ENCODE data around the gene NUP62.

NUP62 gene

GRCh38 chr19:49889687-49890348, 39.5 kb downstream of the NUP62 start:
- TF ChIP-seq ZNF8 (CRISPR knock-in tag; IDR thresholded peaks at IDR 0.05) = no peak
- TF ChIP-seq ZNF70 (CRISPR knock-in tag; IDR thresholded peaks at IDR 0.05) = no peak
- TF ChIP-seq ZFP30 (CRISPR knock-in tag; IDR thresholded peaks at IDR 0.05) = no peak
- TF ChIP-seq CSDC2 (CRISPR knock-in tag; IDR thresholded peaks at IDR 0.05) = no peak
- no peak for TF ChIP-seq ESRRG (CRISPR knock-in tag; IDR thresholded peaks at IDR 0.05)
- TF ChIP-seq PATZ1 (CRISPR knock-in tag; IDR thresholded peaks at IDR 0.05; ENCODE audit: borderline replicate concordance) = no peak
- TF ChIP-seq OSR1 (CRISPR knock-in tag; IDR thresholded peaks at IDR 0.05) = no peak
- TF ChIP-seq SNAI2 (CRISPR knock-in tag; IDR thresholded peaks at IDR 0.05) = no peak
- peak; percentile 42 for ATAC-seq

DNA sequence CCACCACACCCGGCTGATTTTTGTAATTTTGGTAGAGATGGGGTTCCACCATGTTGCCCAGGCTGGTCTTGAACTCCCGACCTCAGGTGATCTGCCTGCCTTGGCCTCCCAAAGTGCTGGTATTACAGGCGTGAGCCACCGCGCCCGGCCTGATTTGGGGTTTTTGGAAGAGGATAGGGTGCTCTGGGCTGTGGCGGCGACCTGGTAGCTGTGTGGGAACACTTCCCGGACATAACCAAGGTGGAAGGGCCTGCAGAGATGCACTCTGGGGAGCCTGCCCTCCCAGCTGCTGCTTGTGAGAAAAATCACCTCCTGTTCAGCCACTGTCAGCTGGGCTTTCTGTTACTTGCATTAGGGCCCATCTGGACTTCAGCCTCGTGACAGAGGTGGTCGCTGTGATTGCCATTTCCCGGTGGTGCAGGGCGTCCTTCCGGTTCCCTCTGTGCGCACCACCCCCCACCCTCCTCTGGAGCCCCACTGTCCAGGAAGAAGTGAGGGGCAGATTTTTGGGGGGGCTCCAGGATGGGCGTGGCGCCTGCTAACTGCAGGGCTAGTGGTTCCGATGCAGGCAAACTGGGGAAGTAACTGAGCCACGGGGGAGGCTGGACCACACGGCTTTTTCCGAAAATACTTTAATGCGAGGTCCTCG, 40.1 kb downstream of the NUP62 start:
- TF ChIP-seq SNAI2 (CRISPR knock-in tag; IDR thresholded peaks at IDR 0.05) (no peak), PATZ1 (CRISPR knock-in tag; IDR thresholded peaks at IDR 0.05; ENCODE audit: borderline replicate concordance) (no peak), GLIS3 (CRISPR knock-in tag; IDR thresholded peaks at IDR 0.05) (no peak), ZFP3 (CRISPR knock-in tag; IDR thresholded peaks at IDR 0.05) (no peak), ISL1 (CRISPR knock-in tag; IDR thresholded peaks at IDR 0.05) (no peak), ZNF8 (CRISPR knock-in tag; IDR thresholded peaks at IDR 0.05) (no peak)
- ATAC-seq = no peak

- TF ChIP-seq, protein P1, sequence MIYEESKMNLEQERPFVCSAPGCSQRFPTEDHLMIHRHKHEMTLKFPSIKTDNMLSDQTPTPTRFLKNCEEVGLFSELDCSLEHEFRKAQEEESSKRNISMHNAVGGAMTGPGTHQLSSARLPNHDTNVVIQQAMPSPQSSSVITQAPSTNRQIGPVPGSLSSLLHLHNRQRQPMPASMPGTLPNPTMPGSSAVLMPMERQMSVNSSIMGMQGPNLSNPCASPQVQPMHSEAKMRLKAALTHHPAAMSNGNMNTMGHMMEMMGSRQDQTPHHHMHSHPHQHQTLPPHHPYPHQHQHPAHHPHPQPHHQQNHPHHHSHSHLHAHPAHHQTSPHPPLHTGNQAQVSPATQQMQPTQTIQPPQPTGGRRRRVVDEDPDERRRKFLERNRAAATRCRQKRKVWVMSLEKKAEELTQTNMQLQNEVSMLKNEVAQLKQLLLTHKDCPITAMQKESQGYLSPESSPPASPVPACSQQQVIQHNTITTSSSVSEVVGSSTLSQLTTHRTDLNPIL (CRISPR knock-in tag; IDR thresholded peaks at IDR 0.05; ENCODE audit: low read depth) = no peak
- ATAC-seq = no peak
Observed at GRCh38 chr19:49888510-49888824, 40.8 kb downstream of the NUP62 start.

DNA sequence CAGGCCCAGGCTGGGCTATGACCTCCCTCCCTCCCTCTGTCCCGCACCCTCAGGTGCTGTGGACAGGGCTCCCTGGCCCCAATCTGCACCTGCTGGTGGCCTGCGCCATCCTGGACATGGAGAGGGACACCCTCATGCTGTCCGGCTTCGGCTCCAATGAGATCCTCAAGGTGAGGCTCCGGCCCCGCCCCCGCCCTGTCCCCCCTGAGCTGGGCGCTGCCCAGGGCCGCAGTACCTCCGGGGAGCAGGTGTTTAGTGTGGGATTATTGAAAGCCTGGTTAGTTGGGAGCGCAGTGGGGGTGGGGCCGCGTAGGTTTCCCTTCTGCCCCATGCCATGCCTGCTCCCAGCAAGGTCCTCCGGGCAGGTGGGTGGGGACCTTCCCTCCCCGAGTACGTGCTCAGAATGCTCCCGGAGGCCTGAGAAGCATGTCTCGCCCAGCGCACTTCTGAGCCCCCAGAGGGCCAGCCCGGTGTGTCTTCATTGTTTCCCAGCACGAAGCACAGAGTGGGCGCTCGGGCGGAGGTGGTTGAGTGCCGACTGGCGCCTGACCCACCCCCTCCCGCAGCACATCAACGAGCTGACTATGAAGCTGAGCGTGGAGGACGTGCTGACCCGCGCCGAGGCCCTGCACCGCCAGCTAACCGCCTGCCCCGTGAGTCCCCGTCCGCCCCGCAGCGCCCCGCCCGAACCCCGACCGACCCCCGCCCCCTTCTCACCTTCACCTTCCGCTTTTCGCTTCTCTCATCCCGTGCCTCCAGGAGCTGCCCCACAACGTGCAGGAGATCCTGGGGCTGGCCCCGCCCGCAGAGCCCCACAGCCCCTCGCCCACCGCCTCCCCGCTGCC, 41.4 kb downstream of the NUP62 start:
- no peak for ATAC-seq
- TF ChIP-seq POU6F1 (CRISPR knock-in tag; IDR thresholded peaks at IDR 0.05; ENCODE audit: borderline replicate concordance, low read depth) = no peak
- no peak for TF ChIP-seq ZNF70 (CRISPR knock-in tag; IDR thresholded peaks at IDR 0.05)
- TF ChIP-seq PPARA (CRISPR knock-in tag; IDR thresholded peaks at IDR 0.05; ENCODE audit: borderline replicate concordance) = no peak

- ATAC-seq = no peak
- TF ChIP-seq PATZ1 (CRISPR knock-in tag; IDR thresholded peaks at IDR 0.05; ENCODE audit: borderline replicate concordance) (no peak), PPARA (CRISPR knock-in tag; IDR thresholded peaks at IDR 0.05; ENCODE audit: borderline replicate concordance) (no peak), ZC3H10 (CRISPR knock-in tag; IDR thresholded peaks at IDR 0.05) (no peak), ZFP3 (CRISPR knock-in tag; IDR thresholded peaks at IDR 0.05) (no peak), ZNF8 (CRISPR knock-in tag; IDR thresholded peaks at IDR 0.05) (no peak), TCF4 (CRISPR knock-in tag; IDR thresholded peaks at IDR 0.05; ENCODE audit: borderline replicate concordance) (no peak), ESRRG (CRISPR knock-in tag; IDR thresholded peaks at IDR 0.05) (no peak)
- TF ChIP-seq, protein P2, sequence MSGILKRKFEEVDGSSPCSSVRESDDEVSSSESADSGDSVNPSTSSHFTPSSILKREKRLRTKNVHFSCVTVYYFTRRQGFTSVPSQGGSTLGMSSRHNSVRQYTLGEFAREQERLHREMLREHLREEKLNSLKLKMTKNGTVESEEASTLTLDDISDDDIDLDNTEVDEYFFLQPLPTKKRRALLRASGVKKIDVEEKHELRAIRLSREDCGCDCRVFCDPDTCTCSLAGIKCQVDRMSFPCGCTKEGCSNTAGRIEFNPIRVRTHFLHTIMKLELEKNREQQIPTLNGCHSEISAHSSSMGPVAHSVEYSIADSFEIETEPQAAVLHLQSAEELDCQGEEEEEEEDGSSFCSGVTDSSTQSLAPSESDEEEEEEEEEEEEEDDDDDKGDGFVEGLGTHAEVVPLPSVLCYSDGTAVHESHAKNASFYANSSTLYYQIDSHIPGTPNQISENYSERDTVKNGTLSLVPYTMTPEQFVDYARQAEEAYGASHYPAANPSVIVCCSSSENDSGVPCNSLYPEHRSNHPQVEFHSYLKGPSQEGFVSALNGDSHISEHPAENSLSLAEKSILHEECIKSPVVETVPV (CRISPR knock-in tag; IDR thresholded peaks at IDR 0.05) = no peak
- TF ChIP-seq, protein P3, sequence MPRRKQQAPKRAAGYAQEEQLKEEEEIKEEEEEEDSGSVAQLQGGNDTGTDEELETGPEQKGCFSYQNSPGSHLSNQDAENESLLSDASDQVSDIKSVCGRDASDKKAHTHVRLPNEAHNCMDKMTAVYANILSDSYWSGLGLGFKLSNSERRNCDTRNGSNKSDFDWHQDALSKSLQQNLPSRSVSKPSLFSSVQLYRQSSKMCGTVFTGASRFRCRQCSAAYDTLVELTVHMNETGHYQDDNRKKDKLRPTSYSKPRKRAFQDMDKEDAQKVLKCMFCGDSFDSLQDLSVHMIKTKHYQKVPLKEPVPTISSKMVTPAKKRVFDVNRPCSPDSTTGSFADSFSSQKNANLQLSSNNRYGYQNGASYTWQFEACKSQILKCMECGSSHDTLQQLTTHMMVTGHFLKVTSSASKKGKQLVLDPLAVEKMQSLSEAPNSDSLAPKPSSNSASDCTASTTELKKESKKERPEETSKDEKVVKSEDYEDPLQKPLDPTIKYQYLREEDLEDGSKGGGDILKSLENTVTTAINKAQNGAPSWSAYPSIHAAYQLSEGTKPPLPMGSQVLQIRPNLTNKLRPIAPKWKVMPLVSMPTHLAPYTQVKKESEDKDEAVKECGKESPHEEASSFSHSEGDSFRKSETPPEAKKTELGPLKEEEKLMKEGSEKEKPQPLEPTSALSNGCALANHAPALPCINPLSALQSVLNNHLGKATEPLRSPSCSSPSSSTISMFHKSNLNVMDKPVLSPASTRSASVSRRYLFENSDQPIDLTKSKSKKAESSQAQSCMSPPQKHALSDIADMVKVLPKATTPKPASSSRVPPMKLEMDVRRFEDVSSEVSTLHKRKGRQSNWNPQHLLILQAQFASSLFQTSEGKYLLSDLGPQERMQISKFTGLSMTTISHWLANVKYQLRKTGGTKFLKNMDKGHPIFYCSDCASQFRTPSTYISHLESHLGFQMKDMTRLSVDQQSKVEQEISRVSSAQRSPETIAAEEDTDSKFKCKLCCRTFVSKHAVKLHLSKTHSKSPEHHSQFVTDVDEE (CRISPR knock-in tag; IDR thresholded peaks at IDR 0.05) = no peak
Observed at GRCh38 chr19:49887037-49887664, 42.2 kb downstream of the NUP62 start.
